Cardiac muscle cell (in vitro differentiated cells and primary cell): ENCODE data around the gene ARHGAP30. TPM values are rescaled to one million over a fixed set of nuclear protein-coding genes. Genes with fewer than 3 reads are reported as not detected.

Experiments
- DNase-seq, 2 donors: peaks; one replicate each; pipeline versions ENCODE4 v3.0.0 to v3.0.0-alpha.2; 2010 to 2017; ENCODE audit warnings: low read depth in 1 of 2, low spot score in 1 of 2
- H3K27ac ChIP-seq: fragments of 200-600 bp; sonication (generic); 2 replicates; pipeline ENCODE4 v1.5.1; 2016
- H3K27me3 ChIP-seq: fragments of 200-600 bp; sonication (generic); 2 replicates; pipeline ENCODE4 v1.6.0; 2016; ENCODE audit warnings: control low read depth
- H3K36me3 ChIP-seq: fragments of 200-600 bp; sonication (generic); 2 replicates; pipeline ENCODE4 v1.5.1; 2016; ENCODE audit warnings: control low read depth
- H3K4me1 ChIP-seq: fragments of 200-600 bp; sonication (generic); 2 replicates; pipeline ENCODE4 v1.8.1; 2017; ENCODE audit warnings: low read depth, mild to moderate bottlenecking, mixed run types
- H3K4me3 ChIP-seq: fragments of 200-600 bp; sonication (generic); 2 replicates; pipeline ENCODE4 v1.5.1; 2016; ENCODE audit warnings: mild to moderate bottlenecking
- H3K9me3 ChIP-seq: fragments of 200-600 bp; sonication (generic); 2 replicates; pipeline ENCODE4 v1.5.1; 2017; ENCODE audit warnings: low read depth, mild to moderate bottlenecking, control low read depth
- CTCF ChIP-seq: IDR thresholded peaks from 2 replicates; pipeline ENCODE4 v1.5.1; 2012; ENCODE audit warnings: low read depth, mild to moderate bottlenecking, low read length
- polyA plus RNA-seq: library from polyadenylated mRNA; unstranded; fragments of >200 nt; fragmentation: Nextera tagmentation; extraction: Ambion mirVana; gene quantifications from 2 replicates; pipeline ENCODE4 v1.2.1, GENCODE V29; 2016
- total RNA-seq: library from RNA; depleted of rRNA; stranded (reverse); fragments of >200 nt; gene quantifications from 2 replicates; pipeline ENCODE4 v1.2.3, GENCODE V29; 2016

Gene ARHGAP30
- total and polyA plus RNA-seq, 2 experiments from 2014 or later = 1.9 TPM; not detected in 1

DNA sequence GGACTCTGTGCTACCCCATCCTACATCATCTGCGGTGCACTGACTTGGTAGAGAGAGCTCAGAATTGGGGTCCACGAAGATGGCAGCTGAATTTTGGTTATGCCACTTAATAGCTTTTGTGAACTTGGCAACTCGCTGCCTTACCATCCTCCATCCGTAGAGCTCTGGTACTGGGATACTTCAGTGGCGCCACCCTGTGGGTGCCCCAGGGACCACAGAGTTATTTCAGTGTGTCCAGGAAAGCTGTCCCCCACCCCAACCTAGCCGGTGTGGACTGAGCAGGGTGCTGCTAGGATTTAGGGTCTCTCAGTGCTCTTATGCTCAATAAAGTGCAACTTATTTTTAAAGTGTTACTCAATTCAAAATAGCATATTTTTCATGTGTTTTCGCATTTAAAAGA is 14.9 kb downstream of the ARHGAP30 start:
- no peak for TF ChIP-seq CTCF
- Histone ChIP-seq H3K4me1 (no peaks in the 10 kb centered on the region), H3K4me3 (no peak overlapping the region), H3K9me3 (no peaks in the 10 kb centered on the region), H3K27me3 (no peaks in the 10 kb centered on the region), H3K36me3 (no peaks in the 10 kb centered on the region), H3K27ac (no peak overlapping the region)
- no peak for DNase-seq

GRCh38 chr1:161054232-161054631 is 15.5 kb downstream of the ARHGAP30 start:
- no peaks in the 10 kb centered on the region for H3K36me3 ChIP-seq
- H3K27ac ChIP-seq = no peak overlapping the region
- no peaks in the 10 kb centered on the region for H3K4me1 ChIP-seq
- DNase-seq = no peak
- no peaks in the 10 kb centered on the region for H3K27me3 ChIP-seq
- no peak overlapping the region for H3K4me3 ChIP-seq
- H3K9me3 ChIP-seq = no peaks in the 10 kb centered on the region
- TF ChIP-seq CTCF = no peak

GRCh38 chr1:161052899-161053298 is 16.8 kb downstream of the ARHGAP30 start:
- no peak for DNase-seq
- TF ChIP-seq CTCF = no peak
- H3K27ac ChIP-seq = no peak overlapping the region
- no peaks in the 10 kb centered on the region for H3K9me3 ChIP-seq
- H3K4me3 ChIP-seq = no peak overlapping the region
- H3K4me1 ChIP-seq = no peaks in the 10 kb centered on the region
- no peaks in the 10 kb centered on the region for H3K36me3 ChIP-seq
- H3K27me3 ChIP-seq = peaks cover 2% of the 10 kb centered on the region

DNA sequence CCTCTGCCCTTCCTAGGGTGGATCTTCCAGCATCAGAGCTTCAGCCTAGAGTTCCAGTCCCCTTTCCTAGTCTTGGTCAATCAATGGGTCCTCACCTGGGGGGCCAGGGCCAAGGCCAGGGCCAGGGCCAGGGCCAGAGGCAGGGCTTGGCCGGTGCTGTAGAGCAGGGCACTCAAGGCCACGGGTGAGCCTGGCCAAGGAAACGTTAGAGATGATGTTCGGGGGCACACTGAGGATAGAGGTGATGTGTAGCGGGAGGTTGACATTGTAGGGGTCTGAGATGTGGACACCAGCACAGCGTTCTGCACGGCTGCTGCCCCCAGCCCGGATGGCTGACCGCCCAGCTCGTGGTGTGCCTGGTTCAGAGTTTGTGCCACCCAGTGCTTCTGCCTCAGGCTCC is 18.5 kb downstream of the ARHGAP30 start:
- H3K27ac ChIP-seq = no peak overlapping the region
- H3K4me3 ChIP-seq = no peak overlapping the region
- no peaks in the 10 kb centered on the region for H3K36me3 ChIP-seq
- no peak for DNase-seq
- peaks cover 2% of the 10 kb centered on the region for H3K27me3 ChIP-seq
- H3K4me1 ChIP-seq = peaks cover 5% of the 10 kb centered on the region
- no peak for TF ChIP-seq CTCF
- H3K9me3 ChIP-seq = no peaks in the 10 kb centered on the region

GRCh38 chr1:161048949-161049722 is 20.6 kb downstream of the ARHGAP30 start:
- Histone ChIP-seq H3K27me3 (peaks cover 2% of the 10 kb centered on the region), H3K4me3 (no peak overlapping the region), H3K27ac (no peak overlapping the region), H3K4me1 (peaks cover 11% of the 10 kb centered on the region), H3K9me3 (no peaks in the 10 kb centered on the region), H3K36me3 (no peaks in the 10 kb centered on the region)
- no peak for TF ChIP-seq CTCF
- no peak for DNase-seq
